ENCODE data around the gene PRKCD.

PRKCD gene

GRCh38 chr3:53217175-53217574 lies 56.2 kb downstream of the PRKCD start:
- no peak for DNase-seq (ENCODE audit: low read depth)

- no peak for DNase-seq (ENCODE audit: low read depth)
Measured at GRCh38 chr3:53218131-53218530, 57.1 kb downstream of the PRKCD start.

GRCh38 chr3:53219895-53220483 lies 59.0 kb downstream of the PRKCD start:
- peak; percentile 46 for DNase-seq (ENCODE audit: low read depth)

DNA sequence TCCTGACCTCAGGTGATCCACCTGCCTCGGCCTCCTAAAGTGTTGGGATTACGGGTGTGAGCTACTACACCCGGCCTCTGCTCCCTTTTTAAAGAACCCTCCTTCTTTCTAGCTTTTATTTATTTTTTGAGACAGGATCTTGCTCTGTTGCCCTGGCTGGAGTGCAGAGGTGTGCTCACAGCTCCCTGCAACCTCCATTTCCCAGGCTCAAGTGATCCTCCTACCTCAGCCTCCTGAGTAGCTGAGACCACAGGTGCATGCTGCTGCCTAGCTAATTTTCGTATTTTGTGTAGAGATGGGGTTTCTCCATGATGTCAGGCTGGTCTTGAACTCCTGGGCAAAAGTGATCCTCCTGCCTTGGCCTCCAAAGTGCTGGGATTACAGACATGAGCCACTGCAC lies 60.3 kb downstream of the PRKCD start:
- DNase-seq (ENCODE audit: low read depth), result no peak

- DNase-seq (ENCODE audit: low read depth), result no peak
Measured at GRCh38 chr3:53221827-53222182, 60.8 kb downstream of the PRKCD start.

GRCh38 chr3:53222183-53222901 lies 61.3 kb downstream of the PRKCD start:
- no peak for DNase-seq (ENCODE audit: low read depth)

DNA sequence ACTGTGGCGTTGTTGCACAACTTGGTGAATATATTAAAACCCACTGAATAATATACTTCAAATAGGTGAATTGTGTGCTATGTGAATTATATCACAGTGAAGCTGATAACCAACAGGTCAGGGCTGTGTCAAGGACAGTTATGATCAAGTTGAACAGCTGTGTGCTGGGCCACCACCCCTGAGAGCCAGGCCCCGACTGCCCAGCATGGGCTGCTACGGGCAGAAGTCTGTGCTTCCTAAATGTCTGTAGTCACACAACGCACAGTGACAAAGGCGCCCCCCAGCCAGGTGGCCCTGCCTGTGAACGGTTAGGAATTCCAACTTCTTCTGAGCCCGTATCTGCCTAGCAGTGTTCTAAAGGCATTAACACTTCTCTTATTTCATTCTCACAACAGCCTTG lies 62.0 kb downstream of the PRKCD start:
- DNase-seq (ENCODE audit: low read depth), result no peak

- no peak for DNase-seq (ENCODE audit: low read depth)
Measured at GRCh38 chr3:53223541-53223966, 62.5 kb downstream of the PRKCD start.

- no peak for DNase-seq (ENCODE audit: low read depth)
Measured at GRCh38 chr3:53224026-53224425, 63.0 kb downstream of the PRKCD start.

DNA sequence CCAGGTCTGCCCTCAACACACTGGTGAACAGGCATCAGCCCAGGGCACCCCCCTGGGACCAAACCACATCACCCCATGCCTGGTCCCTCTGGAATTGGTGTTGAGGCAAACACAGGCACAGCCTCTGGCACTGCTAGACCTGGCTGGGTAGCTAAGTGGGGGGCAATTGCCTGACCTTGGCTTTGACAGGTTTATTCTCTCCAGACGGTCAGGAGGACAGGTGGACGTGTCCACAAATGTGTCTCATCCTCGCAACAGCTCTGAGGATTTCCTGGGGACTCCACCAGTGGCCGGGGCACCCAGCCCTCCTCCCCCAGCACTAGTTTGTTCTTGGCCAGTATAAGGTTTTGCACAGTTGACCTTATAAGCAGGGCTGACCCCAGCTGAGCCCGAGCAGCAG lies 63.5 kb downstream of the PRKCD start:
- no peak for DNase-seq (ENCODE audit: low read depth)

GRCh38 chr3:53225181-53225580 lies 64.2 kb downstream of the PRKCD start:
- no peak for DNase-seq (ENCODE audit: low read depth)

DNA sequence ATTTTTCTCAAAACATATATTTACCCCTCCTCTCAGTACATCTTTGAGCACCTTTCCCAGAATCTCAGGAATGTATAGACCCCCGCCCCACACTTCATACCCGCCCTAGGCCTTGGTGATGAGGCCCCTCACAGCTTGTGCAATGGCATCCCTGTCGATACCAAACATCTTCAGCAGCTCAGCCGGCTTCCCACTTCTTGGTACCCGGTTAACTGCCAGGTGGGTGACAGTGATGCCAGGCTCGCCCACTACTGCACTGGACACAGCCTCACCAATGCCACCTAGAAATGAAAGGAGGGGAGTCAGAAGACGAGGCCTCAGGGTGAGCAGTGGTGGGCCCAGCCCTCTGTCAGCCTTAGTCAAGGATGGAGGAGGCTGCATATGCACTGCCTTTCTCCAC lies 64.6 kb downstream of the PRKCD start:
- no peak for DNase-seq (ENCODE audit: low read depth)

- DNase-seq (ENCODE audit: low read depth), result no peak
Measured at GRCh38 chr3:53226142-53226840, 65.3 kb downstream of the PRKCD start.

- DNase-seq (ENCODE audit: low read depth), result no peak
Measured at GRCh38 chr3:53226841-53227407, 65.9 kb downstream of the PRKCD start.

- no peak for DNase-seq (ENCODE audit: low read depth)
Measured at GRCh38 chr3:53227993-53228885, 67.2 kb downstream of the PRKCD start.

DNA sequence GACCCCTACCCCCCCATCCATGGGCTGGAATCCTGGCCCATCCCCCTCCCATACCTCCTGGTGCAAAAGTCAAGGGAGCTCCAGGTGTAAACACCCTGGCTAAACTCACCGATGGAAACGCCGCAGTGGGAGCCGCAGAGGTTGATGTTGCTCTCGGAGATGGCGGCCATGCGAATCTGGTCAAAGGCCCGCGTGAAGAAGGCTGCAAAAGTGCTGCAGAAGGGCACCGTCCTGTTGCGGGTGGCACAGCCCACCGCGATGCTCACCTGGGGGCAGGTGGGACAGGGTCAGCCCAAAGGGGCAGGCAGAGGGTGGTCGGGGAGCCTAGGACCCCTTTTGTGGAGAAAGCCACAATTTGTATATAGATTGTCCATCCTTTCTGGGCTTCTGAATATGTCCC lies 68.2 kb downstream of the PRKCD start:
- no peak for DNase-seq (ENCODE audit: low read depth)

DNA sequence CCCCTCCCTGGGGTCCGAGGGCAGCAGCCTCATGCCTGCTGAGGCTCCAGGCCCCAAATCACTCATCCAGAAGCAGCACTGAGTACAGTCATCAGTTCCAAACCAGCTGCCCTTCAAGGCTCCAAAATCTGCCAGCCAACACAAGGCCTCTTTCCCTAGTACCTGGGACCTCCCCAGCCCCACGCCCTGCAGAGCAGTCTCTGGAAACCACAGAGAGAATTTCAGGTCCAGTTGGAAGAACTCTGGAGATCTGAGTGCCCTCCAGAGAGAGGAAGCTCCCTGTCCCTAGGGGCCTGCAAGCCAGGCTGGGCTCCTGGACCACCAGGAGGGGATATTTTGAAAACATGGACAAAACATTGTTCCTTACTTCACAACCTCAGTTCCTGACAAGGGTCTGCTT lies 68.6 kb downstream of the PRKCD start:
- DNase-seq (ENCODE audit: low read depth), result no peak

GRCh38 chr3:53230041-53230621 lies 69.1 kb downstream of the PRKCD start:
- DNase-seq (ENCODE audit: low read depth), result no peak

DNA sequence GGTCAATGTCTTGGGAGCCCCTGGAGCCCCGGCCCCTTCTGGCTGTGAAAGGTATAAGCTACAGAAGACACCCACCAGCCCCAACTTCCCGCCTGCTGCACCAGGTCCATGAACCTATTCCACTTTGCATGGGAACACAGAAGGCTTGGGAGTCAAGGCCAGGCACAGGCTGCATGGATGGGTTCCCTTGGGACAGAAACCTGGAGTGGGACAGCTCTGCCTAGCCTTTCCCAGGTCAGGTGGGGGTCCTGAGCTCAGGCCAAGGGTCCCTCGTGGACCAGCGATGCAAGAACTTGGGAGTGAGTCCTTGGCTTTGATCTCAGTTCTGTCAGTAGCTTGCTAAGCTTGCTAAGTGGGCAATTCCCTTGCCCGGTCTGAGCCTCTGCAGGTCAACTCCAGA lies 69.8 kb downstream of the PRKCD start:
- no peak for DNase-seq (ENCODE audit: low read depth)

DNA sequence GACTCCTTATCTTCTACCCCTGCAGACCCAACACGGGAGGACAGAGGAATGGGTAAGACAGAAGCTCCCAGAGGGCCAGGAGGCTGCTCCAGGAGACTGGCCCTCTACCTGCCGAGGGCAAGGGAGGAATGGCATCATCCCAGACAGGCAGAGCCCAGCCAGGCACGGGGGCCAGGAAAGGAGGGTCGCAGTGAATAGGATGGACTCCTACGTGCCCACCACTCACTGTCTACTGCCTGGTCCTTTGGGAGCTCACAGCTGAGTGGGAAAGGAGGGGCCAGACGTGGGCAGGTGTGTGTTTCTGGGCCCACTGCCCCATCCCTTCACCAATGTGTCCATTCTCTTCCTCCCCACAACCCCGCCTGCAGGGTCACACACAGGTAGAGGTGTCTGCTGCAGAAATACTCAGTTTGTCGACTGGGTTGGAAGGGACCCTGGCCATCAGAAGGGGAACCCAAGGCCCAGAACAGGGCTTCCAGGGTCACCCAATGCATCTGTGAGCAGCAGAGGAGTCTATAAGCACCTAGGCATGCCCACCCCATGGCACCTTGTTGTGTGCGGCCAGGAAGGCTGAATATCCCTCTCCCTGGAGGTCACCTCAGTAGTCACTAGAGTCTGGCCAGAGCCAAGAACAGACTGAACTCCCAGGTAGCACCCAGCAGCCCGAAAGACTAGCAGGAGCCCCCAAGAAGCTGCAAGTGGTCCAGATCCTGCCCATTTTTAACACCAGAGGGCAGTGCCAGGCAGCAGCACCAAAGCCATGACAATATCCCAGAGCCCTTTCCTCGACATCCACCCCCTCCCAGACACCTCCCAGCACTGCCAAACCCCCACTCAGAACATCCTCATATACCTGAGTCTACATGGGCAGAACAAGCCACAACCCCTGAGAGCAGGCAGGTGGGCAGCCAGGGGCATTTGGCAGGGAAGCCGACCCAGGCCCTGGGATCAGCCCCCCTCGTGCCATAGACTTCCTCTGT lies 70.8 kb downstream of the PRKCD start:
- no peak for DNase-seq (ENCODE audit: low read depth)
